ENCODE measurements around the gene GRID1. TPM values are rescaled to one million over a fixed set of nuclear protein-coding genes. Genes with fewer than 3 reads are reported as not detected.
"Not testable (repeated sequence)": the region's sequence is repeated elsewhere in the genome, so short reads cannot be mapped to it uniquely, and the experiment has no call there.

Gene GRID1
- polyA plus RNA-seq, 1 experiment, result 0.49 TPM

GRCh38 chr10:85713885-85714284, 652.7 kb downstream of the GRID1 start:
- no peak for DNase-seq (ENCODE audit: low read depth)
- no peak for TF ChIP-seq CTCF (IDR thresholded peaks at IDR 0.05; ENCODE audit: insufficient read depth, low read depth, low read length)
- H3K27me3 ChIP-seq (ENCODE audit: control insufficient read depth, insufficient read depth, low read length), result no peaks in the 10 kb centered on the region
- no peaks in the 10 kb centered on the region for H3K36me3 ChIP-seq (ENCODE audit: control insufficient read depth, insufficient read depth, low read length)
- ChIA-PET POLR2A (no interaction called here), CTCF (no interaction called here)
- no peak overlapping the region for H3K4me3 ChIP-seq (ENCODE audit: low read depth, low read length)

GRCh38 chr10:85702768-85703167, 663.8 kb downstream of the GRID1 start:
- no peak for TF ChIP-seq CTCF (IDR thresholded peaks at IDR 0.05; ENCODE audit: insufficient read depth, low read depth, low read length)
- DNase-seq (ENCODE audit: low read depth), result no peak
- no peaks in the 10 kb centered on the region for H3K27me3 ChIP-seq (ENCODE audit: control insufficient read depth, insufficient read depth, low read length)
- ChIA-PET POLR2A (no interaction called here), CTCF (no interaction called here)
- no peak overlapping the region for H3K4me3 ChIP-seq (ENCODE audit: low read depth, low read length)
- no peaks in the 10 kb centered on the region for H3K36me3 ChIP-seq (ENCODE audit: control insufficient read depth, insufficient read depth, low read length)

- DNase-seq (ENCODE audit: low read depth); H3K36me3 ChIP-seq (ENCODE audit: control insufficient read depth, insufficient read depth, low read length); H3K27me3 ChIP-seq (ENCODE audit: control insufficient read depth, insufficient read depth, low read length); H3K4me3 ChIP-seq (ENCODE audit: low read depth, low read length); POLR2A ChIA-PET; CTCF ChIA-PET: not testable (repeated sequence)
These were observed 667.5 kb downstream of the GRID1 start for GRCh38 chr10:85699066-85699465.

- Histone ChIP-seq H3K36me3 (ENCODE audit: control insufficient read depth, insufficient read depth, low read length) (no peaks in the 10 kb centered on the region), H3K4me3 (ENCODE audit: low read depth, low read length) (no peak overlapping the region), H3K27me3 (ENCODE audit: control insufficient read depth, insufficient read depth, low read length) (no peaks in the 10 kb centered on the region)
- TF ChIP-seq CTCF (IDR thresholded peaks at IDR 0.05; ENCODE audit: insufficient read depth, low read depth, low read length), result no peak
- DNase-seq (ENCODE audit: low read depth), result no peak
- ChIA-PET POLR2A (no interaction called here), CTCF (no interaction called here)
These were observed 669.7 kb downstream of the GRID1 start for GRCh38 chr10:85696893-85697292.

GRCh38 chr10:85682621-85683020, 684.0 kb downstream of the GRID1 start:
- ChIA-PET CTCF (no interaction called here), POLR2A (no interaction called here)
- no peaks in the 10 kb centered on the region for H3K36me3 ChIP-seq (ENCODE audit: control insufficient read depth, insufficient read depth, low read length)
- no peak for TF ChIP-seq CTCF (IDR thresholded peaks at IDR 0.05; ENCODE audit: insufficient read depth, low read depth, low read length)
- H3K4me3 ChIP-seq (ENCODE audit: low read depth, low read length), result no peak overlapping the region
- H3K27me3 ChIP-seq (ENCODE audit: control insufficient read depth, insufficient read depth, low read length), result no peaks in the 10 kb centered on the region
- no peak for DNase-seq (ENCODE audit: low read depth)

- ChIA-PET CTCF (no interaction called here), POLR2A (no interaction called here)
- no peak for DNase-seq (ENCODE audit: low read depth)
- no peak overlapping the region for H3K4me3 ChIP-seq (ENCODE audit: low read depth, low read length)
- TF ChIP-seq CTCF (IDR thresholded peaks at IDR 0.05; ENCODE audit: insufficient read depth, low read depth, low read length), result no peak
- no peaks in the 10 kb centered on the region for H3K27me3 ChIP-seq (ENCODE audit: control insufficient read depth, insufficient read depth, low read length)
- H3K36me3 ChIP-seq (ENCODE audit: control insufficient read depth, insufficient read depth, low read length), result no peaks in the 10 kb centered on the region
These were observed 686.9 kb downstream of the GRID1 start for GRCh38 chr10:85679710-85680109.
